Measurements from ENCODE around the gene FLAD1. TPM values are rescaled to one million over a fixed set of nuclear protein-coding genes. Genes with fewer than 3 reads are reported as not detected.

FLAD1 gene
- total and polyA plus RNA-seq, 2 of the 8 experiments (the other 6 are each of a cell fraction or from before 2014, with no cell fraction given): 104 to 143 TPM

GRCh38 chr1:154973344-154974101 is 9.6 kb upstream of the FLAD1 start:
- Histone ChIP-seq H3K79me2 (ENCODE audit: control insufficient read depth in 1 of 2, insufficient read depth in 2 of 2, low read length in 2 of 2) (peaks cover 25 to 57% of the 10 kb centered on the region in 2 experiments), H3K9ac (replicated peaks in 1 of 4; ENCODE audit: extremely low read depth in 1 of 4, low read depth in 3 of 4, low read length in 3 of 4) (peak overlapping the region in 3 of 4 experiments; percentile 86 to 90 (median 87); a peak in 6 of 7 replicates), H3K4me2 (ENCODE audit: insufficient read depth in 1 of 2, low read depth in 2 of 2, low read length in 2 of 2) (peak overlapping the region; percentile 78 to 94), H3K14ac (ENCODE audit: insufficient read length) (no peak overlapping the region), H3K27ac (ENCODE audit: low read depth, low read length) (peak overlapping the region; percentile 95), H2BK20ac (ENCODE audit: low read length) (no peak overlapping the region), H4K5ac (ENCODE audit: insufficient read length, low read depth, low read length) (peak overlapping the region; percentile 81), H2AFZ (ENCODE audit: low read length) (no peak overlapping the region), H3K23ac (ENCODE audit: insufficient read length) (no peak overlapping the region), H2BK5ac (ENCODE audit: low read depth, low read length) (peak overlapping the region; percentile 99), H3K4ac (replicated peaks; ENCODE audit: insufficient read length, low read depth, low read length) (peak overlapping the region; percentile 42), H2BK120ac (replicated peaks; ENCODE audit: low read depth, low read length) (no peak overlapping the region), H2BK12ac (ENCODE audit: low read depth, low read length) (peak overlapping the region; percentile 98; the same call in 1 of the 2 replicates), H3K4me3 (ENCODE audit: extremely low read depth in 1 of 4, insufficient read depth in 2 of 4, low read depth in 3 of 4, low read length in 4 of 4) (peak overlapping the region; percentile 82 to 98 (median 91)), H2BK15ac (ENCODE audit: low read length) (peak overlapping the region; percentile 98; the same call in 1 of the 2 replicates), H3K27me3 (replicated peaks in 1 of 4; ENCODE audit: control insufficient read depth in 3 of 4, extremely low read depth in 1 of 4, insufficient read depth in 3 of 4, low read length in 3 of 4) (no peaks in the 10 kb centered on the region), H3K18ac (ENCODE audit: extremely low read depth, low read length) (peak overlapping the region; percentile 98), H3K4me1 (replicated peaks in 1 of 4; ENCODE audit: control insufficient read depth in 3 of 4, insufficient read depth in 4 of 4, low read length in 3 of 4) (peaks cover 3 to 20% (median 16%) of the 10 kb centered on the region in 4 experiments), H3K9me3 (ENCODE audit: insufficient read depth in 2 of 2, low read depth in 1 of 2, low read length in 1 of 2) (no peaks in the 10 kb centered on the region), H4K91ac (replicated peaks; ENCODE audit: insufficient read length, low read length) (peak overlapping the region; percentile 99), H3K23me2 (ENCODE audit: low read depth, low read length) (peaks cover 29% of the 10 kb centered on the region), H3K56ac (replicated peaks; ENCODE audit: insufficient read length, low read depth, low read length) (peak overlapping the region; percentile 59), H4K20me1 (replicated peaks in 1 of 2; ENCODE audit: control insufficient read depth in 1 of 2, insufficient read depth in 2 of 2, low read length in 2 of 2) (peaks cover 5 to 14% of the 10 kb centered on the region in 2 experiments), H3K79me1 (ENCODE audit: low read depth, low read length) (peaks cover 9% of the 10 kb centered on the region; the same call in 1 of the 2 replicates), H4K8ac (ENCODE audit: extremely low read depth, insufficient read depth, low read length) (peak overlapping the region; percentile 76; the same call in 1 of the 2 replicates), H3K36me3 (ENCODE audit: control insufficient read depth in 2 of 4, insufficient read depth in 4 of 4, low read length in 3 of 4) (peaks cover 4 to 9% (median 7%) of the 10 kb centered on the region in 4 experiments; a peak in 7 of 8 replicates), H2AK5ac (ENCODE audit: low read depth, low read length) (peak overlapping the region; percentile 82; the same call in 1 of the 2 replicates)
- ChIA-PET POLR2A (ENCODE audit: partially characterized antibody) (interaction anchor here (0.6 to 42.8 kb wide), 22 partner anchors 8 to 233 kb away, joined by 3 to 702 read pairs (median 4); partner anchors contain the start of genes ADAM15, EFNA3, FLAD1 and LENEP), CTCF (ENCODE audit: partially characterized antibody) (interaction anchor here (1.0 to 20.6 kb wide), 8 partner anchors 10 to 136 kb away, joined by 3 to 334 read pairs (median 6); partner anchors contain the start of genes FLAD1, LENEP and PBXIP1)
- FAIRE-seq: no peak
- WGBS, 2 experiments (ENCODE audit: extremely low coverage in 1 of 2, insufficient coverage in 1 of 2, insufficient read length in 1 of 2, insufficient replicate concordance in 2 of 2, low coverage in 1 of 2, low lambda C conversion rate in 2 of 2, missing lambda C conversion rate in 1 of 2): 1% methylated on average over 35 of the region's 37 CpGs; no CpG with 5 or more reads in 1 of the 2 experiments
- DNase-seq (ENCODE audit: low read depth in 1 of 2, low spot score in 2 of 2): peak; percentile 98 to 99
- TF ChIP-seq, protein P1, sequence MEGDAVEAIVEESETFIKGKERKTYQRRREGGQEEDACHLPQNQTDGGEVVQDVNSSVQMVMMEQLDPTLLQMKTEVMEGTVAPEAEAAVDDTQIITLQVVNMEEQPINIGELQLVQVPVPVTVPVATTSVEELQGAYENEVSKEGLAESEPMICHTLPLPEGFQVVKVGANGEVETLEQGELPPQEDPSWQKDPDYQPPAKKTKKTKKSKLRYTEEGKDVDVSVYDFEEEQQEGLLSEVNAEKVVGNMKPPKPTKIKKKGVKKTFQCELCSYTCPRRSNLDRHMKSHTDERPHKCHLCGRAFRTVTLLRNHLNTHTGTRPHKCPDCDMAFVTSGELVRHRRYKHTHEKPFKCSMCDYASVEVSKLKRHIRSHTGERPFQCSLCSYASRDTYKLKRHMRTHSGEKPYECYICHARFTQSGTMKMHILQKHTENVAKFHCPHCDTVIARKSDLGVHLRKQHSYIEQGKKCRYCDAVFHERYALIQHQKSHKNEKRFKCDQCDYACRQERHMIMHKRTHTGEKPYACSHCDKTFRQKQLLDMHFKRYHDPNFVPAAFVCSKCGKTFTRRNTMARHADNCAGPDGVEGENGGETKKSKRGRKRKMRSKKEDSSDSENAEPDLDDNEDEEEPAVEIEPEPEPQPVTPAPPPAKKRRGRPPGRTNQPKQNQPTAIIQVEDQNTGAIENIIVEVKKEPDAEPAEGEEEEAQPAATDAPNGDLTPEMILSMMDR (IDR thresholded peaks at IDR 0.05; ENCODE audit: control extremely low read depth in 1 of 3, insufficient read depth in 1 of 3, low read depth in 1 of 3, low read length in 3 of 3): 0 out of 4 replicates have a peak, but pooled peaks of 1 of the 3 experiments have one; percentile 1
- TF ChIP-seq SAP30 (IDR thresholded peaks at IDR 0.05; ENCODE audit: insufficient read depth, insufficient replicate concordance, low read length): peak; percentile 87
- TF ChIP-seq TAF1 (IDR thresholded peaks at IDR 0.05; ENCODE audit: low read depth, low read length): peak; percentile 69; the same call in 1 of the 2 replicates
- TF ChIP-seq RAD21 (IDR thresholded peaks at IDR 0.05 in 1 of 2, conservative IDR thresholded peaks at IDR 0.05 in 1 of 2; ENCODE audit: low read depth in 2 of 2, low read length in 2 of 2): no peak
- peak; percentile 46; the same call in 1 of the 2 replicates for TF ChIP-seq PHF8 (conservative IDR thresholded peaks at IDR 0.05; ENCODE audit: low read depth, low read length)
- TF ChIP-seq SP1 (IDR thresholded peaks at IDR 0.05; ENCODE audit: low read depth, low read length): peak; percentile 44; the same call in 1 of the 2 replicates
- peak; percentile 35 for TF ChIP-seq TAF7 (optimal IDR thresholded peaks at IDR 0.05; ENCODE audit: borderline replicate concordance, low read depth, low read length)

Measured in H1 (cell line).